Spleen (tissue), 7 donors: Measurements from ENCODE around the gene RAMP1.

Experiments used
- CTCF ChIP-seq, 11 experiments: fragments of 200-600 bp in 7 of 11; fragments of 450-650 bp in 4 of 11; sonication (generic) in 4 of 11; IDR thresholded peaks in 8 of 11; conservative IDR thresholded peaks in 3 of 11; 1 replicate in 7 of 11; 2 replicates in 4 of 11; pipeline versions ENCODE4 v1.4.0 to v1.8.0; 2016 to 2021; ENCODE audit warnings: antibody characterized with exemption in 11 of 11, inconsistent platforms in 4 of 11, mild to moderate bottlenecking in 1 of 11
- POLR2A ChIP-seq, 3 donors: fragments of 450-650 bp; IDR thresholded peaks; one replicate each; pipeline ENCODE4 v1.5.1; 2017; ENCODE audit warnings: antibody characterized with exemption in 3 of 3, mild to moderate bottlenecking in 1 of 3
- POLR2AphosphoS5 ChIP-seq, 3 donors: sonication (generic); formaldehyde crosslinking; IDR thresholded peaks; one replicate each; pipeline ENCODE4 v1.5.1; 2017; ENCODE audit warnings: antibody characterized with exemption in 3 of 3
- donor health status: DM: no; HTN: no; CAD: no; lungs with moderate emphysema.
- donor health status: DM: no; HTN: no; CAD: no.
- donor health status: DM: no; HTN: no; CAD: no.

DNA sequence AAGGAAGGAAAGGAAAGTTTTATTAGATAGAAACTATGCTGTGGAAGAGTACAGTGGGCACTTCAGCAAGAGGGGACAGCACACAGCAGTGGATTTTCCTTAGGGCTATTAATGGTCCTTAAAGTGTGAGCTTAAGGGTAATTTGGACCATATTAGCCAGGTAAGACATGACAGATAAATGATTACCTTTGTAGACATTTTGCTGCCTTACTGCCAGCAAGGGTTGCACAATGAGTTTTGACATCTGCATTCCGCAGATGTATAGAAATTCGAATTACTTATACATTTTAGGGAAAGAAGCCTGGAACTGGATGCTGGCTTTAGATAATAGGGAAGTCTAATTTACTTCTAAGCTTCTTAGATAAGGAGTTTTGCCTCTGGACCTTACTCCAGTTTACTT lies 93.4 kb downstream of the RAMP1 start:
- TF ChIP-seq POLR2AphosphoS5 (IDR thresholded peaks at IDR 0.05) (no peak), CTCF (IDR thresholded peaks at IDR 0.05 in 8 of 11, conservative IDR thresholded peaks at IDR 0.05 in 3 of 11) (no peak), POLR2A (IDR thresholded peaks at IDR 0.05) (no peak)
